GM12878 (cell line): Measurements from ENCODE around the gene ETNK2. TPM values are rescaled to one million over a fixed set of nuclear protein-coding genes. Genes with fewer than 3 reads are reported as not detected.

Source experiments
- ATAC-seq: fragments of 200-7000 bp; cut with Tn5 transposase; 3 replicates; pipeline ENCODE4 v1.9.1; 2020; ENCODE audit warnings: mild to moderate bottlenecking, moderate library complexity
- BruUV-seq: library from RNA; stranded (reverse); fragments of 400-500 nt; replicated peaks from 2 replicates; lab custom pipeline; 2021; lab: Mats Ljungman, UMichigan
- CTCF ChIA-PET: fragments of 300-600 bp; sonication (Branson Sonifier 250); formaldehyde crosslinking; extraction: SDS; loops from one replicate; lab custom pipeline; 2021; ENCODE audit warnings: inconsistent platforms; lab: Yijun Ruan, JAX
- POLR2A ChIA-PET: fragments of 350-600 bp; formaldehyde crosslinking; extraction: SDS; loops from one replicate; lab custom pipeline; 2021; ENCODE audit warnings: inconsistent platforms; lab: Charles Lee
- RAD21 ChIA-PET: fragments of 300-600 bp; sonication (Branson Sonifier 250); formaldehyde crosslinking; loops from one replicate; lab custom pipeline; 2023; ENCODE audit warnings: antibody characterized with exemption; ENCODE audit not compliant: unreplicated experiment; lab: Charles Lee
- SMC1A ChIA-PET: fragments of 300-600 bp; sonication (Branson Sonifier 250); formaldehyde crosslinking; loops from one replicate; lab custom pipeline; 2023; ENCODE audit not compliant: unreplicated experiment, uncharacterized antibody; lab: Charles Lee
- DNase-seq: peaks from one replicate; pipeline ENCODE4 v3.0.0-alpha.2; 2011; ENCODE audit warnings: low read depth, low spot score
- FAIRE-seq: peaks from 3 replicates; lab custom pipeline; 2011; peaks lifted over from hg19 to GRCh38; lab: Jason Lieb, UNC
- H2AFZ ChIP-seq: 2 replicates; pipeline ENCODE4 v1.6.0; 2011; ENCODE audit warnings: low read depth, low read length, control low read depth; ENCODE audit not compliant: control insufficient read depth
- H3K27ac ChIP-seq: 2 replicates; pipeline ENCODE4 v1.5.1; 2011; ENCODE audit warnings: control low read depth; ENCODE audit not compliant: control insufficient read depth, insufficient read depth
- H3K27me3 ChIP-seq, 2 experiments: replicated peaks in 1 of 2; 2 replicates each; pipeline versions ENCODE4 v1.6.0 to v1.6.1; 2011; ENCODE audit warnings: low read length in 1 of 2; ENCODE audit not compliant: control insufficient read depth in 2 of 2, insufficient read depth in 2 of 2
- H3K36me3 ChIP-seq, 2 experiments: 2 replicates each; pipeline ENCODE4 v1.5.1; 2011; ENCODE audit warnings: low read length in 1 of 2; ENCODE audit not compliant: control insufficient read depth in 2 of 2, insufficient read depth in 2 of 2
- H3K4me1 ChIP-seq: 2 replicates; pipeline ENCODE4 v1.6.1; 2011; ENCODE audit warnings: mild to moderate bottlenecking, low read length, moderate library complexity, mixed read lengths; ENCODE audit not compliant: control insufficient read depth, insufficient read depth
- H3K4me2 ChIP-seq: 2 replicates; pipeline ENCODE4 v1.6.0; 2011; ENCODE audit warnings: control low read depth; ENCODE audit not compliant: control insufficient read depth, insufficient read depth
- H3K4me3 ChIP-seq: fragments of 200-600 bp; sonication (generic); 2 replicates; pipeline ENCODE4 v1.5.1; 2016
- H3K79me2 ChIP-seq: 2 replicates; pipeline ENCODE4 v1.6.0; 2011; ENCODE audit warnings: low read length; ENCODE audit not compliant: control insufficient read depth, insufficient read depth
- H3K9ac ChIP-seq: 2 replicates; pipeline ENCODE4 v1.8.0; 2011; ENCODE audit warnings: low read length, control low read depth, mixed read lengths; ENCODE audit not compliant: control insufficient read depth, insufficient read depth
- H3K9me3 ChIP-seq: replicated peaks from 3 replicates; pipeline ENCODE4 v1.5.1; 2011; ENCODE audit warnings: mild to moderate bottlenecking, low read length; ENCODE audit not compliant: control insufficient read depth, insufficient read depth
- H4K20me1 ChIP-seq: 2 replicates; pipeline ENCODE4 v1.6.0; 2011; ENCODE audit not compliant: control insufficient read depth, insufficient read depth
- BCL3 ChIP-seq: IDR thresholded peaks from 2 replicates; pipeline ENCODE4 v1.6.1; 2011; ENCODE audit warnings: borderline replicate concordance, low read depth, mild to moderate bottlenecking, moderate library complexity, low read length; ENCODE audit not compliant: insufficient read depth, poor library complexity, severe bottlenecking
- CBX5 ChIP-seq: sonication (generic); IDR thresholded peaks from 2 replicates; pipeline ENCODE4 v1.6.1; 2016; ENCODE audit warnings: low read depth, moderate library complexity, mild to moderate bottlenecking, inconsistent platforms
- CHD1 ChIP-seq: IDR thresholded peaks from 2 replicates; pipeline ENCODE4 v1.6.1; 2012; ENCODE audit warnings: low read depth, low read length, improper control_type of control experiment
- ETV6 ChIP-seq, 2 experiments: fragments of 450-650 bp in 1 of 2; IDR thresholded peaks in 1 of 2; conservative IDR thresholded peaks in 1 of 2; 2 replicates each; pipeline ENCODE4 v1.6.1; 2014; ENCODE audit warnings: antibody characterized with exemption in 1 of 2, borderline replicate concordance in 1 of 2, low read depth in 1 of 2, mild to moderate bottlenecking in 1 of 2, moderate library complexity in 1 of 2
- HCFC1 ChIP-seq: fragments of 150-350 bp; IDR thresholded peaks from 2 replicates; pipeline ENCODE4 v1.6.1; 2014; ENCODE audit warnings: low read length
- MTA2 ChIP-seq: fragments of 450-650 bp; IDR thresholded peaks from 2 replicates; pipeline ENCODE4 v1.6.1; 2016; ENCODE audit warnings: low read depth, mild to moderate bottlenecking, moderate library complexity
- PAX8 ChIP-seq: fragments of 450-650 bp; IDR thresholded peaks from 2 replicates; pipeline ENCODE4 v1.6.1; 2017; ENCODE audit warnings: mild to moderate bottlenecking, moderate library complexity
- POLR2AphosphoS2 ChIP-seq: IDR thresholded peaks from 2 replicates; pipeline ENCODE4 v1.6.1; 2011; ENCODE audit warnings: low read depth, mild to moderate bottlenecking, low read length, improper control_type of control experiment, moderate library complexity
- SIX5 ChIP-seq: IDR thresholded peaks from 2 replicates; pipeline ENCODE4 v1.6.1; 2011; ENCODE audit warnings: mild to moderate bottlenecking, low read depth, low read length, moderate library complexity; ENCODE audit not compliant: severe bottlenecking
- ZNF384 ChIP-seq: IDR thresholded peaks from 2 replicates; pipeline ENCODE4 v1.6.1; 2012; ENCODE audit warnings: low read depth, mild to moderate bottlenecking, low read length, improper control_type of control experiment, borderline replicate concordance
- WGBS: methylation state at CpG from one replicate; pipeline ENCODE4 v1.1.6; 2016; ENCODE audit warnings: low lambda C conversion rate; ENCODE audit not compliant: insufficient replicate concordance, insufficient coverage; ENCODE audit errors: missing lambda C conversion rate; 5-methylcytosine and 5-hydroxymethylcytosine counted together
- in situ Hi-C: fragments of 300-500 bp; cut with MboI; formaldehyde crosslinking; loops from 9 replicates; pipeline ENCODE4 v1.14.3; 2018; ENCODE audit warnings: mixed read lengths
- intact Hi-C: fragments of 100-400 bp; cut with micrococcal nuclease; formaldehyde crosslinking; loops from one replicate; pipeline ENCODE4 v1.14.2; 2022; ENCODE audit not compliant: unreplicated experiment
- polyA plus RNA-seq, 11 experiments: library from polyadenylated mRNA; depleted of rRNA in 4 of 11; unstranded in 6 of 11; stranded (reverse) in 5 of 11; fragments of >200 nt; fragmentation: Nextera tagmentation in 4 of 11; fragmentation: Illumina TruSeq in 1 of 11; extraction: Ambion mirVana in 4 of 11; extraction: Trizol in 1 of 11; gene quantifications; 1 replicate in 1 of 11; 2 replicates in 10 of 11; pipeline versions ENCODE4 v1.2.1 to v1.2.3, GENCODE V29; 2011 to 2016; ENCODE audit warnings: inconsistent platforms in 2 of 11, missing spikeins in 2 of 11, low read depth in 1 of 11
- total RNA-seq, 4 experiments: library from RNA; depleted of rRNA in 3 of 4; stranded (reverse); fragments of >200 nt in 3 of 4; fragmentation: Illumina TruSeq in 1 of 4; extraction: Trizol in 1 of 4; gene quantifications; 2 replicates each; pipeline versions ENCODE4 v1.2.1 to v1.2.3, GENCODE V29; 2013 to 2021

ETNK2 gene
- total and polyA plus RNA-seq, 10 of the 15 experiments (the other 5 are each of a cell fraction or from before 2014, with no cell fraction given), result 0.14 TPM; not detected in 9

DNA sequence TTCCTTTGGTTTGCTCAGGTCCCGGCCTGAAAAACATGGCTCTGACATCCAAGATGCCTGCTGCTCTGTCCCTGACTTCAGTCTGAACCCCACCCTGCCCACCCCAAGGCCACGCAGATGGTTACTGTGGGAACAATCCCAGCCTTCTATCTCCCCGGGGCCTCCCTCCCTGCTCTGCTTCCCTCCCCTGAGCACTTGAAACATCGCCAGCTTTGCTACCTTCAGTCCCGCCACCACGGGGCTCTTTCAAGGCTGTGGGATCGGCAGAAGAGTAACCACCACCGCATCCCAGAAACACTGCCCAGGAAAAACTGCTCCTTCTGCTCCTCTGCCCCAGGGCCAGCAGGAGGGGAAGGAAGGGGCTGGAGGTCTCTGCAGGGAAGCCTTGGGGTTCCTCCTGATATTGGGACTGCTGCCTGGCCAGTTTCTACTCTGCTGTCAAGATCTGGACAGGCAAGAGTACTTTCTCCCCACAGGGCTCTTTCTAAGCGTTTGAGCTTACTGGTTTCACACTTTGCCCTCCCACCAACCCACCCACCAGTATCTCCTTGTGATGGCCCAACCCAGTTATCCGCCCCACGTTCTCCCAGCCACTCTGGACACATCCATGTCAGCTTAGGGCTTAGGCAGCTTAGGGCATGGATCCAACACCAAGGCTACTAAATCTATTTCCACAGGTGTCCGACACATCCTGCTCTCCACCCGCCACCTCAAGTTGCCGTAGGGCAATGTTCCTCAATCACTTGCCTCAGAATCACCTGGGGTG is 8.4 kb downstream of the ETNK2 start:
- no peaks in the 10 kb centered on the region for H3K4me1 ChIP-seq
- no peak overlapping the region for H2AFZ ChIP-seq
- ChIA-PET CTCF (interaction anchor here (0.8 kb wide), 1 partner anchor 288 kb away, joined by 3 read pairs; no protein-coding TSS in a partner anchor), SMC1A (no interaction called here), RAD21 (no interaction called here), POLR2A (interaction anchor here (0.6 kb wide), 1 partner anchor 275 kb away, joined by 6 read pairs; no protein-coding TSS in a partner anchor)
- no peak overlapping the region for H3K4me3 ChIP-seq
- H3K27ac ChIP-seq, result no peak overlapping the region
- H3K4me2 ChIP-seq, result no peak overlapping the region
- intact Hi-C loops, result no loop called here
- no peaks in the 10 kb centered on the region for H3K9me3 ChIP-seq
- H4K20me1 ChIP-seq, result no peaks in the 10 kb centered on the region
- no peak for DNase-seq
- in situ Hi-C loops, result no loop called here
- no peaks in the 10 kb centered on the region for H3K79me2 ChIP-seq
- no peak for TF ChIP-seq ETV6 (conservative IDR thresholded peaks at IDR 0.05 in 1 of 2, IDR thresholded peaks at IDR 0.05 in 1 of 2; ENCODE audit: borderline replicate concordance in 1 of 2, low read depth in 1 of 2)
- no peak for TF ChIP-seq ZNF384
- TF ChIP-seq CBX5, result no peak
- no peak for TF ChIP-seq PAX8
- no peak for TF ChIP-seq CHD1
- no peak for TF ChIP-seq MTA2
- no peak for TF ChIP-seq HCFC1
- no peak for TF ChIP-seq POLR2AphosphoS2
- TF ChIP-seq BCL3, result no peak
- no peak for TF ChIP-seq SIX5
- BruUV-seq, result no TSS peak
- no peaks in the 10 kb centered on the region for H3K36me3 ChIP-seq
- FAIRE-seq, result no peak
- H3K9ac ChIP-seq, result no peak overlapping the region
- peaks cover 4 to 5% of the 10 kb centered on the region in 2 experiments; a peak in 3 of 4 replicates for H3K27me3 ChIP-seq
- WGBS, result 31% methylated on average over 13 of the region's 14 CpGs
- no peak for ATAC-seq
